B cell (primary cell): ENCODE measurements around the gene WDR36. TPM values are rescaled to one million over a fixed set of nuclear protein-coding genes. Genes with fewer than 3 reads are reported as not detected.

Experiments
- ATAC-seq: fragments of 200-7000 bp; cut with Tn5 transposase; one replicate; pipeline ENCODE4 v1.10.0; 2021; ENCODE audit warnings: low read depth, mild to moderate bottlenecking, moderate number of reproducible peaks, moderate library complexity
- CTCF ChIA-PET: fragments of 350-600 bp; sonication (Branson Sonifier 250); formaldehyde crosslinking; loops from one replicate; lab custom pipeline; 2021; ENCODE audit warnings: antibody characterized with exemption, inconsistent platforms; lab: Charles Lee
- POLR2A ChIA-PET: fragments of 350-600 bp; sonication (Branson Sonifier 250); formaldehyde crosslinking; loops from one replicate; lab custom pipeline; 2021; ENCODE audit warnings: antibody characterized with exemption; lab: Charles Lee
- DNase-seq: peaks from one replicate; pipeline ENCODE4 v3.0.0; 2013
- H2AFZ ChIP-seq: 2 replicates; pipeline ENCODE4 v1.6.1; 2012; ENCODE audit warnings: mild to moderate bottlenecking, low read depth, low read length; ENCODE audit not compliant: insufficient read depth, poor library complexity, severe bottlenecking
- H3K27ac ChIP-seq, 2 donors: 1 replicate in 1 of 2; 2 replicates in 1 of 2; pipeline ENCODE4 v1.5.1; 2012 to 2013; ENCODE audit warnings: low read length in 2 of 2, mild to moderate bottlenecking in 2 of 2, moderate library complexity in 1 of 2
- H3K27me3 ChIP-seq, 4 experiments: fragments of 200-600 bp in 1 of 4; sonication (generic) in 1 of 4; replicated peaks in 1 of 4; 1 replicate in 2 of 4; 2 replicates in 2 of 4; pipeline versions ENCODE4 v1.6.1 to v1.7.0; 2013 to 2016; ENCODE audit warnings: low read length in 3 of 4, mild to moderate bottlenecking in 2 of 4, mixed read lengths in 1 of 4, moderate library complexity in 1 of 4; ENCODE audit not compliant: insufficient read depth in 4 of 4, control insufficient read depth in 3 of 4; ENCODE audit errors: control extremely low read depth in 1 of 4
- H3K36me3 ChIP-seq, 2 experiments: replicated peaks in 1 of 2; 1 replicate in 1 of 2; 2 replicates in 1 of 2; pipeline versions ENCODE4 v1.6.1 to v1.7.1; 2013; ENCODE audit warnings: low read length in 1 of 2; ENCODE audit not compliant: insufficient read depth in 2 of 2, control insufficient read depth in 1 of 2; ENCODE audit errors: control extremely low read depth in 1 of 2, extremely low read depth in 1 of 2
- H3K4me1 ChIP-seq, 2 donors: fragments of 200-600 bp in 1 of 2; sonication (generic) in 1 of 2; 1 replicate in 1 of 2; 2 replicates in 1 of 2; pipeline versions ENCODE4 v1.5.1 to v1.6.1; 2013 to 2017; ENCODE audit warnings: low read length in 2 of 2; ENCODE audit not compliant: control insufficient read depth in 2 of 2, insufficient read depth in 2 of 2
- H3K4me2 ChIP-seq: replicated peaks from 2 replicates; pipeline ENCODE3; 2012; ENCODE audit warnings: mild to moderate bottlenecking, low read depth, low read length; ENCODE audit not compliant: poor library complexity, severe bottlenecking
- H3K4me3 ChIP-seq, 5 experiments: fragments of 200-600 bp in 1 of 5; sonication (generic) in 1 of 5; 1 replicate in 3 of 5; 2 replicates in 2 of 5; pipeline versions ENCODE4 v1.5.1 to v1.7.0; 2011 to 2016; ENCODE audit warnings: low read length in 4 of 5, mild to moderate bottlenecking in 4 of 5, low read depth in 2 of 5, control low read depth in 1 of 5, moderate library complexity in 1 of 5; ENCODE audit not compliant: insufficient read depth in 1 of 5; ENCODE audit errors: control extremely low read depth in 1 of 5, extremely low read depth in 1 of 5
- H3K79me2 ChIP-seq: fragments of 200-600 bp; sonication (generic); one replicate; pipeline ENCODE4 v1.6.0; 2016; ENCODE audit warnings: low read length; ENCODE audit not compliant: control insufficient read depth, insufficient read depth
- H3K9ac ChIP-seq: fragments of 200-600 bp; sonication (generic); 2 replicates; pipeline ENCODE4 v1.6.1; 2017; ENCODE audit warnings: mild to moderate bottlenecking, low read length, moderate library complexity
- H3K9me3 ChIP-seq, 3 donors: one replicate each; pipeline versions ENCODE4 v1.6.1 to v1.7.1; 2013; ENCODE audit warnings: low read length in 2 of 3; ENCODE audit not compliant: control insufficient read depth in 2 of 3, insufficient read depth in 1 of 3; ENCODE audit errors: control extremely low read depth in 1 of 3
- H4K20me1 ChIP-seq: 2 replicates; pipeline ENCODE4 v1.6.0; 2012; ENCODE audit warnings: mild to moderate bottlenecking, low read length; ENCODE audit not compliant: insufficient read depth, control insufficient read depth, poor library complexity, severe bottlenecking
- H3K27ac Mint-ChIP-seq: one replicate; pipeline ENCODE4 v1.8.0; 2021; ENCODE audit warnings: mixed read lengths
- H3K27me3 Mint-ChIP-seq: one replicate; pipeline ENCODE4 v1.8.0; 2021; ENCODE audit warnings: mixed read lengths
- H3K4me1 Mint-ChIP-seq: one replicate; pipeline ENCODE4 v1.8.0; 2021; ENCODE audit warnings: mixed read lengths
- H3K4me3 Mint-ChIP-seq: one replicate; pipeline ENCODE4 v1.8.0; 2021; ENCODE audit warnings: mixed read lengths
- H3K9me3 Mint-ChIP-seq: one replicate; pipeline ENCODE4 v1.8.0; 2022; ENCODE audit warnings: mixed read lengths; ENCODE audit not compliant: insufficient read depth
- EZH2 ChIP-seq: IDR thresholded peaks from 2 replicates; pipeline ENCODE4 v1.6.1; 2012; ENCODE audit warnings: borderline replicate concordance, low read depth, mild to moderate bottlenecking, moderate library complexity, low read length; ENCODE audit not compliant: insufficient read depth, poor library complexity, severe bottlenecking
- WGBS: methylation state at CpG from one replicate; pipeline ENCODE4 v1.1.5; 2013; ENCODE audit warnings: missing lambda C conversion rate; ENCODE audit not compliant: insufficient coverage; 5-methylcytosine and 5-hydroxymethylcytosine counted together
- intact Hi-C: fragments of 100-400 bp; cut with micrococcal nuclease; formaldehyde crosslinking; loops from one replicate; pipeline ENCODE4 v1.10.0; 2022
- polyA plus RNA-seq: library from polyadenylated mRNA; depleted of rRNA; stranded (reverse); fragments of >200 nt; gene quantifications from 2 replicates; pipeline ENCODE4 v1.2.3, GENCODE V29; 2012
- total RNA-seq, 2 donors: library from RNA; stranded (reverse); fragments of 120-200 nt in 1 of 2; gene quantifications; 1 replicate in 1 of 2; 2 replicates in 1 of 2; pipeline versions ENCODE4 v1.2.3 to v1.2.4, GENCODE V29; 2013 to 2022
- TF ChIP-seq, protein P1 (sequence below): fragments of 200-600 bp; IDR thresholded peaks from one replicate; pipeline ENCODE4 v1.8.0; 2022; ENCODE audit warnings: antibody characterized with exemption, mild to moderate bottlenecking

WDR36 gene
- total and polyA plus RNA-seq, 2 donors (not counting 1 experiment from before 2014, with no cell fraction given) = 6.0 to 35.2 TPM

DNA sequence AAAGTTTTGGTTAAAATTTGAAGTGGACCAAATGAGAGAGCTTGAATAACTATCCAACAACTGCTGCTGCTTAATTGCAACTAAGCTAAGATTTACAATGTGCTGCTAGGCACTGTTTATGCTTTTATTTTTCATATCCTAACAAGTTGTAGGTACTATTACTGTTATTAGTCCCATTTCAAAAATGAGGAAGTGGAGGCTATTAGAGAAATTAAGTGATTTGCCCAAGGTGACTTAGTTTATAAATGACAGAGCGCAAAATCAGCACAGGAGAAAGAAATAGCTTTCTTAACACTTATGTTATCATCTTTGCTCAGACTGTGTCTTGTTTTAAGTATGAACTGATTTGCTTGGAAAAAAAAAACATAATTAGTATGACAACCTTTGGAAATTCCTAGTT lies 23.1 kb downstream of the WDR36 start:
- no CpG with 5 or more reads among the region's 1 CpG for WGBS
- no peaks in the 10 kb centered on the region for H4K20me1 ChIP-seq
- no peaks in the 10 kb centered on the region for H3K9me3 Mint-ChIP-seq
- no peaks in the 10 kb centered on the region for H3K27me3 Mint-ChIP-seq
- H3K4me1 ChIP-seq = no peaks in the 10 kb centered on the region
- TF ChIP-seq, protein P1, sequence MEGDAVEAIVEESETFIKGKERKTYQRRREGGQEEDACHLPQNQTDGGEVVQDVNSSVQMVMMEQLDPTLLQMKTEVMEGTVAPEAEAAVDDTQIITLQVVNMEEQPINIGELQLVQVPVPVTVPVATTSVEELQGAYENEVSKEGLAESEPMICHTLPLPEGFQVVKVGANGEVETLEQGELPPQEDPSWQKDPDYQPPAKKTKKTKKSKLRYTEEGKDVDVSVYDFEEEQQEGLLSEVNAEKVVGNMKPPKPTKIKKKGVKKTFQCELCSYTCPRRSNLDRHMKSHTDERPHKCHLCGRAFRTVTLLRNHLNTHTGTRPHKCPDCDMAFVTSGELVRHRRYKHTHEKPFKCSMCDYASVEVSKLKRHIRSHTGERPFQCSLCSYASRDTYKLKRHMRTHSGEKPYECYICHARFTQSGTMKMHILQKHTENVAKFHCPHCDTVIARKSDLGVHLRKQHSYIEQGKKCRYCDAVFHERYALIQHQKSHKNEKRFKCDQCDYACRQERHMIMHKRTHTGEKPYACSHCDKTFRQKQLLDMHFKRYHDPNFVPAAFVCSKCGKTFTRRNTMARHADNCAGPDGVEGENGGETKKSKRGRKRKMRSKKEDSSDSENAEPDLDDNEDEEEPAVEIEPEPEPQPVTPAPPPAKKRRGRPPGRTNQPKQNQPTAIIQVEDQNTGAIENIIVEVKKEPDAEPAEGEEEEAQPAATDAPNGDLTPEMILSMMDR = no peak
- TF ChIP-seq EZH2 = no peak
- no peaks in the 10 kb centered on the region for H3K27me3 ChIP-seq
- H2AFZ ChIP-seq = no peak overlapping the region
- peaks cover 4% of the 10 kb centered on the region for H3K4me1 Mint-ChIP-seq
- H3K4me3 Mint-ChIP-seq = no peak overlapping the region
- DNase-seq = no peak
- H3K4me2 ChIP-seq = no peak overlapping the region
- no peaks in the 10 kb centered on the region for H3K9me3 ChIP-seq
- intact Hi-C loops = no loop called here
- peaks cover 25 to 69% of the 10 kb centered on the region in 2 experiments for H3K36me3 ChIP-seq
- no peak overlapping the region for H3K9ac ChIP-seq
- ATAC-seq = no peak
- no peak overlapping the region for H3K4me3 ChIP-seq
- CTCF ChIA-PET = interaction anchor here (0.6 to 1.0 kb wide), 2 partner anchors 9 to 1057 kb away, joined by 3 read pairs; no protein-coding TSS in a partner anchor
- H3K27ac Mint-ChIP-seq = no peak overlapping the region
- no peaks in the 10 kb centered on the region for H3K79me2 ChIP-seq
- POLR2A ChIA-PET = no interaction called here
- no peak overlapping the region for H3K27ac ChIP-seq

DNA sequence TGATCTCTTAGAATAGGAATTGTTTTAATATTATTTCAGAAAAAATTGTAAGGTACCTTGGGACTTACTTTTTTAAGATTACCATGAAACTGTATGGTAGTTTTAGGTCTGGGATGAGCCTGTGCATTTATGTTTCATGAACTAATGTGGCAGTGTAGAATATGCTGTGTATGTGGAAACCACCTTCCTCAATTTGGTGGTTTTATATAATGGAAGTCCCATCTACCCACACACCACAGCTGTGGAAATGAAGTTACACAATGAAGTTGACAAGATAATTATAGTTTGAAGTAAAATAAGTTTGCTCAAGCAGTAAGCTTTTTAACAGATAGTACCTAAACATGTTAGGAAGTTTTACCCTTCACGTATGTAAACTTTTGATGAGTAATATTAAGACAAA lies 24.4 kb downstream of the WDR36 start:
- Histone ChIP-seq H4K20me1 (no peaks in the 10 kb centered on the region), H3K9me3 (no peaks in the 10 kb centered on the region), H3K36me3 (peaks cover 30 to 66% of the 10 kb centered on the region in 2 experiments), H3K4me2 (no peak overlapping the region), H3K27ac (no peak overlapping the region), H3K4me1 (no peaks in the 10 kb centered on the region), H3K4me3 (no peak overlapping the region), H2AFZ (no peak overlapping the region), H3K79me2 (no peaks in the 10 kb centered on the region), H3K27me3 (no peaks in the 10 kb centered on the region), H3K9ac (no peak overlapping the region)
- ChIA-PET POLR2A (no interaction called here), CTCF (no interaction called here)
- no peak overlapping the region for H3K27ac Mint-ChIP-seq
- WGBS = no CpG with 5 or more reads among the region's 1 CpG
- ATAC-seq = no peak
- H3K4me1 Mint-ChIP-seq = peaks cover 4% of the 10 kb centered on the region
- no peak for DNase-seq
- no peaks in the 10 kb centered on the region for H3K27me3 Mint-ChIP-seq
- H3K4me3 Mint-ChIP-seq = no peak overlapping the region
- H3K9me3 Mint-ChIP-seq = no peaks in the 10 kb centered on the region
- intact Hi-C loops = no loop called here
- TF ChIP-seq, protein P1 = no peak
- TF ChIP-seq EZH2 = no peak
